HepG2 (cell line): ENCODE data around the gene SETD1B. TPM values are rescaled to one million over a fixed set of nuclear protein-coding genes. Genes with fewer than 3 reads are reported as not detected.
A peak's percentile ranks its signal among the peaks of the same experiment; 100 is the strongest.

Source experiments
- ATAD3A ChIP-seq: sonication (generic); formaldehyde crosslinking; IDR thresholded peaks from 2 replicates; pipeline ENCODE4 v1.4.0; 2020; ENCODE audit warnings: missing genetic modification reagents
- ATM ChIP-seq: fragments of 450-650 bp; IDR thresholded peaks from 2 replicates; pipeline ENCODE4 v1.7.1; 2017; ENCODE audit warnings: mild to moderate bottlenecking, borderline replicate concordance
- CEBPB ChIP-seq: IDR thresholded peaks from 2 replicates; pipeline ENCODE4 v1.6.1; 2011; ENCODE audit warnings: low read depth, low read length, improper control_type of control experiment, borderline replicate concordance
- EZH2 ChIP-seq: conservative IDR thresholded peaks from 2 replicates; pipeline ENCODE4 v1.6.1; 2012; ENCODE audit warnings: mild to moderate bottlenecking, low read depth, low read length, moderate library complexity
- FOSL1 ChIP-seq: sonication (generic); formaldehyde crosslinking; IDR thresholded peaks from 2 replicates; pipeline ENCODE4 v1.9.0; 2021; ENCODE audit warnings: missing genetic modification reagents, borderline replicate concordance
- FOXJ3 ChIP-seq: sonication (generic); formaldehyde crosslinking; IDR thresholded peaks from 2 replicates; pipeline ENCODE4 v1.4.0; 2020; ENCODE audit warnings: missing genetic modification reagents, mild to moderate bottlenecking, borderline replicate concordance
- FOXP1 ChIP-seq, 2 experiments: fragments of 450-650 bp in 1 of 2; IDR thresholded peaks; 2 replicates each; pipeline ENCODE4 v1.6.1; 2017 to 2018; ENCODE audit warnings: antibody characterized with exemption in 1 of 2
- KMT2B ChIP-seq: IDR thresholded peaks from 2 replicates; pipeline ENCODE4 v1.6.1; 2016; ENCODE audit warnings: missing genetic modification reagents, missing compliant biosample characterization
- MAX ChIP-seq: IDR thresholded peaks from 2 replicates; pipeline ENCODE4 v1.6.1; 2012; ENCODE audit warnings: inconsistent platforms
- MEIS1 ChIP-seq: sonication (generic); formaldehyde crosslinking; IDR thresholded peaks from 2 replicates; pipeline ENCODE4 v1.9.0; 2021; ENCODE audit warnings: mild to moderate bottlenecking, missing genetic modification reagents, moderate library complexity, borderline replicate concordance
- MTERF4 ChIP-seq: sonication (generic); formaldehyde crosslinking; IDR thresholded peaks from 2 replicates; pipeline ENCODE4 v1.8.0; 2023; ENCODE audit warnings: mild to moderate bottlenecking, missing genetic modification reagents
- NR2C2 ChIP-seq: sonication (generic); formaldehyde crosslinking; IDR thresholded peaks from 2 replicates; pipeline ENCODE4 v1.4.0; 2020; ENCODE audit warnings: missing genetic modification reagents, mild to moderate bottlenecking, moderate library complexity, borderline replicate concordance
- RFX3 ChIP-seq: IDR thresholded peaks from 2 replicates; pipeline ENCODE4 v1.6.1; 2016; ENCODE audit warnings: missing biosample characterization, missing genetic modification reagents
- SIN3B ChIP-seq: fragments of 150-350 bp; IDR thresholded peaks from 2 replicates; pipeline ENCODE4 v1.6.1; 2014; ENCODE audit warnings: low read length
- SMARCE1 ChIP-seq: fragments of 450-650 bp; IDR thresholded peaks from 2 replicates; pipeline ENCODE4 v1.6.1; 2017; ENCODE audit warnings: borderline replicate concordance
- TAF1 ChIP-seq: sonication (generic); formaldehyde crosslinking; IDR thresholded peaks from 2 replicates; pipeline ENCODE4 v1.4.0; 2020; ENCODE audit warnings: missing genetic modification reagents
- YEATS4 ChIP-seq: sonication (generic); formaldehyde crosslinking; IDR thresholded peaks from 2 replicates; pipeline ENCODE4 v1.4.0; 2020; ENCODE audit warnings: missing genetic modification reagents, borderline replicate concordance
- ZEB1 ChIP-seq: IDR thresholded peaks from 2 replicates; pipeline ENCODE4 v1.6.1; 2012; ENCODE audit warnings: mild to moderate bottlenecking, low read depth, inconsistent platforms; ENCODE audit not compliant: insufficient replicate concordance
- ZNF430 ChIP-seq: sonication (generic); formaldehyde crosslinking; IDR thresholded peaks from 2 replicates; pipeline ENCODE4 v1.9.0; 2021; ENCODE audit warnings: mild to moderate bottlenecking, missing genetic modification reagents
- ZNF496 ChIP-seq: sonication (generic); formaldehyde crosslinking; IDR thresholded peaks from 2 replicates; pipeline ENCODE4 v1.8.1; 2023; ENCODE audit warnings: mild to moderate bottlenecking, moderate library complexity, missing genetic modification reagents; ENCODE audit not compliant: insufficient replicate concordance
- ZNF687 ChIP-seq: sonication (generic); formaldehyde crosslinking; IDR thresholded peaks from 2 replicates; pipeline ENCODE4 v1.5.1; 2020; ENCODE audit warnings: mild to moderate bottlenecking, missing genetic modification reagents, moderate library complexity
- ZNF703 ChIP-seq: sonication (generic); formaldehyde crosslinking; IDR thresholded peaks from 2 replicates; pipeline ENCODE4 v1.5.1; 2020; ENCODE audit warnings: missing genetic modification reagents, mild to moderate bottlenecking, moderate library complexity, borderline replicate concordance
- ZNF782 ChIP-seq: sonication (generic); formaldehyde crosslinking; IDR thresholded peaks from 2 replicates; pipeline ENCODE4 v1.4.0; 2020; ENCODE audit warnings: missing genetic modification reagents, mild to moderate bottlenecking, borderline replicate concordance
- ZSCAN25 ChIP-seq: sonication (generic); formaldehyde crosslinking; IDR thresholded peaks from 2 replicates; pipeline ENCODE4 v1.8.0; 2022; ENCODE audit warnings: mild to moderate bottlenecking, missing genetic modification reagents
- polyA plus RNA-seq, 8 experiments: library from polyadenylated mRNA; depleted of rRNA in 3 of 8; stranded (reverse) in 7 of 8; unstranded in 1 of 8; fragments of >200 nt; fragmentation: Illumina TruSeq in 4 of 8; extraction: Trizol in 4 of 8; gene quantifications; 2 replicates each; pipeline versions ENCODE4 v1.2.1 to v1.2.3, GENCODE V29; 2011 to 2016; ENCODE audit warnings: low read depth in 4 of 8, missing spikeins in 1 of 8, mixed read lengths in 1 of 8; ENCODE audit not compliant: insufficient read depth in 1 of 8
- total RNA-seq, 5 experiments: library from RNA; depleted of rRNA; stranded (reverse); fragments of >200 nt; fragmentation: Illumina TruSeq; extraction: Trizol; gene quantifications; 2 replicates each; pipeline ENCODE4 v1.2.3, GENCODE V29; 2016; ENCODE audit warnings: low read depth in 1 of 5

SETD1B gene
- total and polyA plus RNA-seq, 2 of the 13 experiments (the other 11 are each of a cell fraction or from before 2014, with no cell fraction given) = 1.1 to 1.4 TPM

GRCh38 chr12:121769831-121770301, 33.9 kb upstream of the SETD1B start (continued):
- TF ChIP-seq MAX (no peak), ZNF496 (no peak), ZNF687 (CRISPR knock-in tag) (peak; percentile 83), RFX3 (CRISPR knock-in tag) (no peak), NR2C2 (CRISPR knock-in tag) (no peak), FOSL1 (CRISPR knock-in tag) (no peak), YEATS4 (peak; percentile 46; the same call in 1 of the 2 replicates), EZH2 (no peak), MEIS1 (peak; percentile 92; the same call in 1 of the 2 replicates), MTERF4 (CRISPR knock-in tag) (0 out of 2 replicates have a peak, but pooled peaks have one; percentile 12), ZNF430 (no peak), KMT2B (CRISPR knock-in tag) (no peak), CEBPB (peak; percentile 31; the same call in 1 of the 2 replicates), SIN3B (no peak), FOXJ3 (CRISPR knock-in tag) (no peak), TAF1 (CRISPR knock-in tag) (peak; percentile 20; the same call in 1 of the 2 replicates), SMARCE1 (no peak), ATAD3A (CRISPR knock-in tag) (no peak), ATM (no peak), ZEB1 (no peak), FOXP1 (IDR thresholded peaks at IDR 0.05) (no peak), FOXP1 (CRISPR knock-in tag; IDR thresholded peaks at IDR 0.05) (peak; percentile 7; the same call in 1 of the 2 replicates), ZNF703 (CRISPR knock-in tag) (no peak), ZNF782 (CRISPR knock-in tag) (0 out of 2 replicates have a peak, but pooled peaks have one; percentile 22), ZSCAN25 (CRISPR knock-in tag) (no peak)
